ENCODE results near the gene SMURF1.

DNA sequence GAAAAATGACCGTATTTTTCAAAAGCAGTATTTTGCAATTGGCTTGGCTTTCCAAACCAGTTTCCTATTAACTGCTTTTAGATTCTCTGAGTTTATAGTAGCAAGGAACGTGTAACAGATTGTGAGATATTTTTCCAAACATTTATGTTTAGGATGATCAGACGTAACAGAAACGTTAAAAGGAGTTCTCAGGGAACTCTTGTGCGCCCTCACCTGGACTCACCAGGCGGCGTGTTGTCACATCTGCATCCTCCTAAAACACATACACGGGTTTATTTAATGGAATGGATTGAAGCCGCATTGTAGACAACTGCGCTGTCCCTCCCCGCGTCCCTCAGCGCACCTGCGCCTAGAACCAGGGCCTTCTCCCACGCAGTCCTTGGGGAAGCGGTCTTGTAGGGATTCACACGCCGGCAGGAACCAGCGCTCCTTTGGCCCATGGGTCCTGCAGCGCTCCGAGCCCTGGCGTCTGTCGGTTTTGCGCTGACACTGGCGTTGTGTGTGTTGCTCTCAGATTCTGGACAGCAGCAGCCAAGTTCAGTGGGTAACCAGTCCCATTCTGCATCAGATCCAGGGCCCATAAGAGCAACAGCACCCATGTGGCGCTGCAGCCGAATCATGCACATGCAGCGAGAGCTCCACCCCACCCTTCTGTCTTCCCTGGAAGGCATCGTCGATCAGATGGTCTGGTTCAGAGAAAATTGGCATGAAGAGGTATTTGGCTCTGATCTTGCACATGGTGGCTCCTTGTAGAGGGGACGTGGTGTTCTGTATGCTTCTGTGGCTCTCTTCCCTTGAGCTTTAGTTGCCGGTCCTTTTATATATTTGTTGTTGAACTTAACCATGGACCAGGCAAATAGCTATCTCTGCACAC is 150.6 kb downstream of the SMURF1 start:
- TF ChIP-seq, protein P1, sequence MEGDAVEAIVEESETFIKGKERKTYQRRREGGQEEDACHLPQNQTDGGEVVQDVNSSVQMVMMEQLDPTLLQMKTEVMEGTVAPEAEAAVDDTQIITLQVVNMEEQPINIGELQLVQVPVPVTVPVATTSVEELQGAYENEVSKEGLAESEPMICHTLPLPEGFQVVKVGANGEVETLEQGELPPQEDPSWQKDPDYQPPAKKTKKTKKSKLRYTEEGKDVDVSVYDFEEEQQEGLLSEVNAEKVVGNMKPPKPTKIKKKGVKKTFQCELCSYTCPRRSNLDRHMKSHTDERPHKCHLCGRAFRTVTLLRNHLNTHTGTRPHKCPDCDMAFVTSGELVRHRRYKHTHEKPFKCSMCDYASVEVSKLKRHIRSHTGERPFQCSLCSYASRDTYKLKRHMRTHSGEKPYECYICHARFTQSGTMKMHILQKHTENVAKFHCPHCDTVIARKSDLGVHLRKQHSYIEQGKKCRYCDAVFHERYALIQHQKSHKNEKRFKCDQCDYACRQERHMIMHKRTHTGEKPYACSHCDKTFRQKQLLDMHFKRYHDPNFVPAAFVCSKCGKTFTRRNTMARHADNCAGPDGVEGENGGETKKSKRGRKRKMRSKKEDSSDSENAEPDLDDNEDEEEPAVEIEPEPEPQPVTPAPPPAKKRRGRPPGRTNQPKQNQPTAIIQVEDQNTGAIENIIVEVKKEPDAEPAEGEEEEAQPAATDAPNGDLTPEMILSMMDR (IDR thresholded peaks at IDR 0.05): no peak
- TF ChIP-seq POLR2AphosphoS5 (IDR thresholded peaks at IDR 0.05): no peak
- no peak for TF ChIP-seq EP300 (IDR thresholded peaks at IDR 0.05)
- TF ChIP-seq POLR2A (IDR thresholded peaks at IDR 0.05): no peak

All from sigmoid colon (tissue), 4 donors.